GM23338 (cell line): Measurements from ENCODE around the gene ZNF816. TPM values are rescaled to one million over a fixed set of nuclear protein-coding genes. Genes with fewer than 3 reads are reported as not detected.

Source experiments
- ATAC-seq: fragments of 200-7000 bp; cut with Tn5 transposase; 3 replicates; pipeline ENCODE4 v1.9.1; 2020
- DNase-seq: peaks from one replicate; pipeline ENCODE4 v3.0.0-alpha.2; 2015; ENCODE audit warnings: low spot score
- H2AFZ ChIP-seq: fragments of 200-600 bp; sonication (generic); 2 replicates; pipeline ENCODE4 v1.8.0; 2016; ENCODE audit warnings: antibody characterized with exemption, mild to moderate bottlenecking, moderate library complexity
- H3F3A ChIP-seq: fragments of 200-600 bp; sonication (generic); replicated peaks from 2 replicates; pipeline ENCODE4 v1.8.0; 2017; ENCODE audit warnings: antibody characterized with exemption, mixed run types, low read depth
- H3K27ac ChIP-seq: fragments of 200-600 bp; sonication (generic); 2 replicates; pipeline ENCODE4 v1.6.1; 2016; ENCODE audit warnings: low read depth
- H3K27me3 ChIP-seq: fragments of 200-600 bp; sonication (generic); 2 replicates; pipeline ENCODE4 v1.8.0; 2016; ENCODE audit warnings: mild to moderate bottlenecking, mixed run types, moderate library complexity; ENCODE audit not compliant: insufficient read depth
- H3K36me3 ChIP-seq: fragments of 200-600 bp; sonication (generic); 2 replicates; pipeline ENCODE4 v1.8.0; 2016; ENCODE audit warnings: mild to moderate bottlenecking; ENCODE audit not compliant: insufficient read depth
- H3K4me1 ChIP-seq: fragments of 200-600 bp; sonication (generic); 2 replicates; pipeline ENCODE4 v1.8.0; 2016; ENCODE audit warnings: mild to moderate bottlenecking, moderate library complexity; ENCODE audit not compliant: insufficient read depth
- H3K4me2 ChIP-seq: fragments of 200-600 bp; sonication (generic); 2 replicates; pipeline ENCODE4 v1.7.1; 2017; ENCODE audit warnings: mixed run types
- H3K4me3 ChIP-seq: fragments of 200-600 bp; sonication (generic); 2 replicates; pipeline ENCODE4 v1.6.1; 2016; ENCODE audit warnings: mixed run types
- H3K79me2 ChIP-seq: fragments of 200-600 bp; sonication (generic); replicated peaks from 2 replicates; pipeline ENCODE4 v1.8.0; 2017; ENCODE audit warnings: mild to moderate bottlenecking; ENCODE audit not compliant: insufficient read depth
- H3K9me2 ChIP-seq: fragments of 200-600 bp; sonication (generic); 2 replicates; pipeline ENCODE4 v1.8.0; 2017; ENCODE audit not compliant: insufficient read depth
- H4K20me1 ChIP-seq: fragments of 200-600 bp; sonication (generic); replicated peaks from 2 replicates; pipeline ENCODE4 v1.8.0; 2017; ENCODE audit warnings: mild to moderate bottlenecking; ENCODE audit not compliant: insufficient read depth
- H3K27ac Mint-ChIP-seq: 2 replicates; pipeline ENCODE4 v1.8.0; 2020; ENCODE audit warnings: inconsistent platforms, mild to moderate bottlenecking, moderate library complexity, mixed read lengths
- H3K27me3 Mint-ChIP-seq: 3 replicates; pipeline ENCODE4 v1.8.0; 2022; ENCODE audit warnings: low read depth, mild to moderate bottlenecking, moderate library complexity, mixed read lengths, inconsistent platforms; ENCODE audit not compliant: insufficient read depth, poor library complexity
- H3K36me3 Mint-ChIP-seq: 3 replicates; pipeline ENCODE4 v1.8.0; 2021; ENCODE audit warnings: low read depth, mild to moderate bottlenecking, inconsistent platforms, moderate library complexity, mixed read lengths
- H3K4me1 Mint-ChIP-seq: 3 replicates; pipeline ENCODE4 v1.8.0; 2020; ENCODE audit warnings: mild to moderate bottlenecking, inconsistent platforms, mixed read lengths
- H3K4me3 Mint-ChIP-seq: 3 replicates; pipeline ENCODE4 v1.8.0; 2021; ENCODE audit warnings: moderate library complexity, mild to moderate bottlenecking, inconsistent platforms, mixed read lengths
- H3K9me3 Mint-ChIP-seq: 3 replicates; pipeline ENCODE4 v1.8.0; 2020; ENCODE audit warnings: moderate library complexity, mild to moderate bottlenecking, inconsistent platforms, mixed read lengths
- CREB1 ChIP-seq: fragments of 250-450 bp; sonication (Bioruptor Pico); IDR thresholded peaks from 2 replicates; pipeline ENCODE4 v1.5.0; 2020; ENCODE audit warnings: low read depth, mild to moderate bottlenecking, moderate library complexity
- EZH2 ChIP-seq: fragments of 200-600 bp; sonication (generic); IDR thresholded peaks from one replicate; pipeline ENCODE4 v1.8.0; 2017; ENCODE audit warnings: antibody characterized with exemption, mild to moderate bottlenecking, low read depth; ENCODE audit not compliant: unreplicated experiment
- EZH2phosphoT487 ChIP-seq: fragments of 200-600 bp; sonication (generic); IDR thresholded peaks from one replicate; pipeline ENCODE4 v1.8.1; 2018; ENCODE audit warnings: antibody characterized with exemption; ENCODE audit not compliant: unreplicated experiment
- JUNB ChIP-seq: IDR thresholded peaks from one replicate; pipeline ENCODE4 v1.6.1; 2016; ENCODE audit warnings: antibody characterized with exemption; ENCODE audit not compliant: unreplicated experiment
- NANOG ChIP-seq: IDR thresholded peaks from 2 replicates; pipeline ENCODE4 v1.6.1; 2016; ENCODE audit warnings: antibody characterized with exemption, borderline replicate concordance
- POLR2AphosphoS5 ChIP-seq: IDR thresholded peaks from 2 replicates; pipeline ENCODE4 v1.6.1; 2016; ENCODE audit warnings: antibody characterized with exemption, low read depth
- STAT1 ChIP-seq: IDR thresholded peaks from one replicate; pipeline ENCODE4 v1.6.1; 2016; ENCODE audit warnings: antibody characterized with exemption; ENCODE audit not compliant: unreplicated experiment
- ZNF114 ChIP-seq: fragments of 250-450 bp; sonication (Bioruptor Pico); IDR thresholded peaks from 2 replicates; pipeline ENCODE4 v1.5.0; 2020; ENCODE audit warnings: mild to moderate bottlenecking, moderate library complexity
- ZNF331 ChIP-seq: fragments of 250-450 bp; sonication (Bioruptor Pico); IDR thresholded peaks from 2 replicates; pipeline ENCODE4 v1.5.0; 2020; ENCODE audit warnings: low read depth, mild to moderate bottlenecking, moderate library complexity
- polyA plus RNA-seq: library from polyadenylated mRNA; unstranded; fragments of >200 nt; fragmentation: Nextera tagmentation; extraction: Ambion mirVana; gene quantifications from 2 replicates; pipeline ENCODE4 v1.2.1, GENCODE V29; 2016
- total RNA-seq: library from RNA; depleted of rRNA; stranded (reverse); fragments of >200 nt; shearing (Covaris generic); gene quantifications from 2 replicates; pipeline ENCODE4 v1.2.3, GENCODE V29; 2014
- TF ChIP-seq, protein P1 (sequence below), 2 experiments: fragments of 200-600 bp in 1 of 2; sonication (generic) in 1 of 2; conservative IDR thresholded peaks; 2 replicates each; pipeline versions ENCODE4 v1.5.1 to v1.6.1; 2016 to 2017; ENCODE audit warnings: antibody characterized with exemption in 2 of 2, low read depth in 2 of 2, mild to moderate bottlenecking in 2 of 2, moderate library complexity in 1 of 2
- TF ChIP-seq, protein P2 (sequence below): IDR thresholded peaks from 2 replicates; pipeline ENCODE4 v1.6.1; 2016; ENCODE audit warnings: antibody characterized with exemption
- TF ChIP-seq, protein P3 (sequence below): IDR thresholded peaks from one replicate; pipeline ENCODE4 v1.6.1; 2018; ENCODE audit warnings: antibody characterized with exemption; ENCODE audit not compliant: unreplicated experiment
- TF ChIP-seq, protein P4 (sequence below): fragments of 250-450 bp; sonication (Bioruptor Pico); IDR thresholded peaks from 2 replicates; pipeline ENCODE4 v1.5.0; 2020; ENCODE audit warnings: mild to moderate bottlenecking, moderate library complexity

Gene ZNF816
- total and polyA plus RNA-seq, 2 experiments from 2014 or later: 7.0 to 9.5 TPM

DNA sequence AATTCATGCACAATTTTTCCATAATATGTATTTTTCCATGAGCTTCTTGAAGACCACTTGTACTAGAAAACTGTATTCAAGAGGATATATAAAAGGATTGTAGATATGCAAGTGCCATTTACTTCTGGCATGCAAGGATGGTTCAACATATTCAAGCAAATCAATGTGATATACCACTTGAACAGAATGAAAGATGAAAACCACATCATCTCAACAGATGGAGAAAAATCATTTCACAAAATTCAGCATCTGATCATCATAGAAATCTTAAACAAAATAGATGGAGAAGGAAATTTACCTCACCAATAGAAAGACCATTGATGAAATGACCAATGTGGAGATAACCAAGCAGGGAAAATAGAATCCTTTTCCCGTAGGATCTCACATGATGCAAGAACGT is 5.1 kb upstream of the ZNF816 start:
- Histone ChIP-seq H3K36me3 (peaks cover 5% of the 10 kb centered on the region; the same call in 1 of the 2 replicates), H3K9me2 (no peaks in the 10 kb centered on the region; the same call in 1 of the 2 replicates), H3K4me3 (no peak overlapping the region), H3K27me3 (no peaks in the 10 kb centered on the region), H3K79me2 (no peaks in the 10 kb centered on the region), H3K27ac (no peak overlapping the region), H2AFZ (no peak overlapping the region), H4K20me1 (no peaks in the 10 kb centered on the region), H3F3A (no peaks in the 10 kb centered on the region; the same call in 1 of the 2 replicates), H3K4me2 (no peak overlapping the region), H3K4me1 (peaks cover 7% of the 10 kb centered on the region; the same call in 1 of the 2 replicates)
- peaks cover 10% of the 10 kb centered on the region; the same call in 2 of the 3 replicates for H3K4me1 Mint-ChIP-seq
- peaks cover 8% of the 10 kb centered on the region for H3K9me3 Mint-ChIP-seq
- H3K4me3 Mint-ChIP-seq: no peak overlapping the region
- no peaks in the 10 kb centered on the region for H3K27me3 Mint-ChIP-seq
- no peak overlapping the region for H3K27ac Mint-ChIP-seq
- no peaks in the 10 kb centered on the region; the same call in 2 of the 3 replicates for H3K36me3 Mint-ChIP-seq
- TF ChIP-seq EZH2: no peak
- no peak for TF ChIP-seq EZH2phosphoT487
- TF ChIP-seq CREB1 (CRISPR knock-in tag): no peak
- TF ChIP-seq, protein P1, sequence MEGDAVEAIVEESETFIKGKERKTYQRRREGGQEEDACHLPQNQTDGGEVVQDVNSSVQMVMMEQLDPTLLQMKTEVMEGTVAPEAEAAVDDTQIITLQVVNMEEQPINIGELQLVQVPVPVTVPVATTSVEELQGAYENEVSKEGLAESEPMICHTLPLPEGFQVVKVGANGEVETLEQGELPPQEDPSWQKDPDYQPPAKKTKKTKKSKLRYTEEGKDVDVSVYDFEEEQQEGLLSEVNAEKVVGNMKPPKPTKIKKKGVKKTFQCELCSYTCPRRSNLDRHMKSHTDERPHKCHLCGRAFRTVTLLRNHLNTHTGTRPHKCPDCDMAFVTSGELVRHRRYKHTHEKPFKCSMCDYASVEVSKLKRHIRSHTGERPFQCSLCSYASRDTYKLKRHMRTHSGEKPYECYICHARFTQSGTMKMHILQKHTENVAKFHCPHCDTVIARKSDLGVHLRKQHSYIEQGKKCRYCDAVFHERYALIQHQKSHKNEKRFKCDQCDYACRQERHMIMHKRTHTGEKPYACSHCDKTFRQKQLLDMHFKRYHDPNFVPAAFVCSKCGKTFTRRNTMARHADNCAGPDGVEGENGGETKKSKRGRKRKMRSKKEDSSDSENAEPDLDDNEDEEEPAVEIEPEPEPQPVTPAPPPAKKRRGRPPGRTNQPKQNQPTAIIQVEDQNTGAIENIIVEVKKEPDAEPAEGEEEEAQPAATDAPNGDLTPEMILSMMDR (conservative IDR thresholded peaks at IDR 0.05; ENCODE audit: low read depth in 2 of 2): no peak
- TF ChIP-seq, protein P2, sequence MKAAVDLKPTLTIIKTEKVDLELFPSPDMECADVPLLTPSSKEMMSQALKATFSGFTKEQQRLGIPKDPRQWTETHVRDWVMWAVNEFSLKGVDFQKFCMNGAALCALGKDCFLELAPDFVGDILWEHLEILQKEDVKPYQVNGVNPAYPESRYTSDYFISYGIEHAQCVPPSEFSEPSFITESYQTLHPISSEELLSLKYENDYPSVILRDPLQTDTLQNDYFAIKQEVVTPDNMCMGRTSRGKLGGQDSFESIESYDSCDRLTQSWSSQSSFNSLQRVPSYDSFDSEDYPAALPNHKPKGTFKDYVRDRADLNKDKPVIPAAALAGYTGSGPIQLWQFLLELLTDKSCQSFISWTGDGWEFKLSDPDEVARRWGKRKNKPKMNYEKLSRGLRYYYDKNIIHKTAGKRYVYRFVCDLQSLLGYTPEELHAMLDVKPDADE: no peak
- no peak for TF ChIP-seq ZNF331 (CRISPR knock-in tag)
- TF ChIP-seq, protein P3, sequence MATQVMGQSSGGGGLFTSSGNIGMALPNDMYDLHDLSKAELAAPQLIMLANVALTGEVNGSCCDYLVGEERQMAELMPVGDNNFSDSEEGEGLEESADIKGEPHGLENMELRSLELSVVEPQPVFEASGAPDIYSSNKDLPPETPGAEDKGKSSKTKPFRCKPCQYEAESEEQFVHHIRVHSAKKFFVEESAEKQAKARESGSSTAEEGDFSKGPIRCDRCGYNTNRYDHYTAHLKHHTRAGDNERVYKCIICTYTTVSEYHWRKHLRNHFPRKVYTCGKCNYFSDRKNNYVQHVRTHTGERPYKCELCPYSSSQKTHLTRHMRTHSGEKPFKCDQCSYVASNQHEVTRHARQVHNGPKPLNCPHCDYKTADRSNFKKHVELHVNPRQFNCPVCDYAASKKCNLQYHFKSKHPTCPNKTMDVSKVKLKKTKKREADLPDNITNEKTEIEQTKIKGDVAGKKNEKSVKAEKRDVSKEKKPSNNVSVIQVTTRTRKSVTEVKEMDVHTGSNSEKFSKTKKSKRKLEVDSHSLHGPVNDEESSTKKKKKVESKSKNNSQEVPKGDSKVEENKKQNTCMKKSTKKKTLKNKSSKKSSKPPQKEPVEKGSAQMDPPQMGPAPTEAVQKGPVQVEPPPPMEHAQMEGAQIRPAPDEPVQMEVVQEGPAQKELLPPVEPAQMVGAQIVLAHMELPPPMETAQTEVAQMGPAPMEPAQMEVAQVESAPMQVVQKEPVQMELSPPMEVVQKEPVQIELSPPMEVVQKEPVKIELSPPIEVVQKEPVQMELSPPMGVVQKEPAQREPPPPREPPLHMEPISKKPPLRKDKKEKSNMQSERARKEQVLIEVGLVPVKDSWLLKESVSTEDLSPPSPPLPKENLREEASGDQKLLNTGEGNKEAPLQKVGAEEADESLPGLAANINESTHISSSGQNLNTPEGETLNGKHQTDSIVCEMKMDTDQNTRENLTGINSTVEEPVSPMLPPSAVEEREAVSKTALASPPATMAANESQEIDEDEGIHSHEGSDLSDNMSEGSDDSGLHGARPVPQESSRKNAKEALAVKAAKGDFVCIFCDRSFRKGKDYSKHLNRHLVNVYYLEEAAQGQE: no peak
- no peak for TF ChIP-seq ZNF114
- TF ChIP-seq NANOG: no peak
- TF ChIP-seq, protein P4, sequence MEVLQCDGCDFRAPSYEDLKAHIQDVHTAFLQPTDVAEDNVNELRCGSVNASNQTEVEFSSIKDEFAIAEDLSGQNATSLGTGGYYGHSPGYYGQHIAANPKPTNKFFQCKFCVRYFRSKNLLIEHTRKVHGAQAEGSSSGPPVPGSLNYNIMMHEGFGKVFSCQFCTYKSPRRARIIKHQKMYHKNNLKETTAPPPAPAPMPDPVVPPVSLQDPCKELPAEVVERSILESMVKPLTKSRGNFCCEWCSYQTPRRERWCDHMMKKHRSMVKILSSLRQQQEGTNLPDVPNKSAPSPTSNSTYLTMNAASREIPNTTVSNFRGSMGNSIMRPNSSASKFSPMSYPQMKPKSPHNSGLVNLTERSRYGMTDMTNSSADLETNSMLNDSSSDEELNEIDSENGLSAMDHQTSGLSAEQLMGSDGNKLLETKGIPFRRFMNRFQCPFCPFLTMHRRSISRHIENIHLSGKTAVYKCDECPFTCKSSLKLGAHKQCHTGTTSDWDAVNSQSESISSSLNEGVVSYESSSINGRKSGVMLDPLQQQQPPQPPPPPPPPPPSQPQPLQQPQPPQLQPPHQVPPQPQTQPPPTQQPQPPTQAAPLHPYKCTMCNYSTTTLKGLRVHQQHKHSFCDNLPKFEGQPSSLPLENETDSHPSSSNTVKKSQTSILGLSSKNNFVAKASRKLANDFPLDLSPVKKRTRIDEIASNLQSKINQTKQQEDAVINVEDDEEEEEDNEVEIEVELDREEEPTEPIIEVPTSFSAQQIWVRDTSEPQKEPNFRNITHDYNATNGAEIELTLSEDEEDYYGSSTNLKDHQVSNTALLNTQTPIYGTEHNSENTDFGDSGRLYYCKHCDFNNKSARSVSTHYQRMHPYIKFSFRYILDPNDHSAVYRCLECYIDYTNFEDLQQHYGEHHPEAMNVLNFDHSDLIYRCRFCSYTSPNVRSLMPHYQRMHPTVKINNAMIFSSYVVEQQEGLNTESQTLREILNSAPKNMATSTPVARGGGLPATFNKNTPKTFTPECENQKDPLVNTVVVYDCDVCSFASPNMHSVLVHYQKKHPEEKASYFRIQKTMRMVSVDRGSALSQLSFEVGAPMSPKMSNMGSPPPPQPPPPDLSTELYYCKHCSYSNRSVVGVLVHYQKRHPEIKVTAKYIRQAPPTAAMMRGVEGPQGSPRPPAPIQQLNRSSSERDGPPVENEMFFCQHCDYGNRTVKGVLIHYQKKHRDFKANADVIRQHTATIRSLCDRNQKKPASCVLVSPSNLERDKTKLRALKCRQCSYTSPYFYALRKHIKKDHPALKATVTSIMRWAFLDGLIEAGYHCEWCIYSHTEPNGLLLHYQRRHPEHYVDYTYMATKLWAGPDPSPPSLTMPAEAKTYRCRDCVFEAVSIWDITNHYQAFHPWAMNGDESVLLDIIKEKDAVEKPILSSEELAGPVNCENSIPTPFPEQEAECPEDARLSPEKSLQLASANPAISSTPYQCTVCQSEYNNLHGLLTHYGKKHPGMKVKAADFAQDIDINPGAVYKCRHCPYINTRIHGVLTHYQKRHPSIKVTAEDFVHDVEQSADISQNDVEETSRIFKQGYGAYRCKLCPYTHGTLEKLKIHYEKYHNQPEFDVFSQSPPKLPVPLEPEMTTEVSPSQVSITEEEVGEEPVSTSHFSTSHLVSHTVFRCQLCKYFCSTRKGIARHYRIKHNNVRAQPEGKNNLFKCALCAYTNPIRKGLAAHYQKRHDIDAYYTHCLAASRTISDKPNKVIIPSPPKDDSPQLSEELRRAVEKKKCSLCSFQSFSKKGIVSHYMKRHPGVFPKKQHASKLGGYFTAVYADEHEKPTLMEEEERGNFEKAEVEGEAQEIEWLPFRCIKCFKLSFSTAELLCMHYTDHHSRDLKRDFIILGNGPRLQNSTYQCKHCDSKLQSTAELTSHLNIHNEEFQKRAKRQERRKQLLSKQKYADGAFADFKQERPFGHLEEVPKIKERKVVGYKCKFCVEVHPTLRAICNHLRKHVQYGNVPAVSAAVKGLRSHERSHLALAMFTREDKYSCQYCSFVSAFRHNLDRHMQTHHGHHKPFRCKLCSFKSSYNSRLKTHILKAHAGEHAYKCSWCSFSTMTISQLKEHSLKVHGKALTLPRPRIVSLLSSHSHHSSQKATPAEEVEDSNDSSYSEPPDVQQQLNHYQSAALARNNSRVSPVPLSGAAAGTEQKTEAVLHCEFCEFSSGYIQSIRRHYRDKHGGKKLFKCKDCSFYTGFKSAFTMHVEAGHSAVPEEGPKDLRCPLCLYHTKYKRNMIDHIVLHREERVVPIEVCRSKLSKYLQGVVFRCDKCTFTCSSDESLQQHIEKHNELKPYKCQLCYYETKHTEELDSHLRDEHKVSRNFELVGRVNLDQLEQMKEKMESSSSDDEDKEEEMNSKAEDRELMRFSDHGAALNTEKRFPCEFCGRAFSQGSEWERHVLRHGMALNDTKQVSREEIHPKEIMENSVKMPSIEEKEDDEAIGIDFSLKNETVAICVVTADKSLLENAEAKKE (CRISPR knock-in tag): no peak
- TF ChIP-seq JUNB: no peak
- TF ChIP-seq POLR2AphosphoS5: no peak
- TF ChIP-seq STAT1: no peak
- ATAC-seq (no peak), DNase-seq (no peak)
